ENCODE results near the gene UST.

The UST gene

GRCh38 chr6:148836751-148837150, 89.9 kb downstream of the UST start:
- TF ChIP-seq, protein P1, sequence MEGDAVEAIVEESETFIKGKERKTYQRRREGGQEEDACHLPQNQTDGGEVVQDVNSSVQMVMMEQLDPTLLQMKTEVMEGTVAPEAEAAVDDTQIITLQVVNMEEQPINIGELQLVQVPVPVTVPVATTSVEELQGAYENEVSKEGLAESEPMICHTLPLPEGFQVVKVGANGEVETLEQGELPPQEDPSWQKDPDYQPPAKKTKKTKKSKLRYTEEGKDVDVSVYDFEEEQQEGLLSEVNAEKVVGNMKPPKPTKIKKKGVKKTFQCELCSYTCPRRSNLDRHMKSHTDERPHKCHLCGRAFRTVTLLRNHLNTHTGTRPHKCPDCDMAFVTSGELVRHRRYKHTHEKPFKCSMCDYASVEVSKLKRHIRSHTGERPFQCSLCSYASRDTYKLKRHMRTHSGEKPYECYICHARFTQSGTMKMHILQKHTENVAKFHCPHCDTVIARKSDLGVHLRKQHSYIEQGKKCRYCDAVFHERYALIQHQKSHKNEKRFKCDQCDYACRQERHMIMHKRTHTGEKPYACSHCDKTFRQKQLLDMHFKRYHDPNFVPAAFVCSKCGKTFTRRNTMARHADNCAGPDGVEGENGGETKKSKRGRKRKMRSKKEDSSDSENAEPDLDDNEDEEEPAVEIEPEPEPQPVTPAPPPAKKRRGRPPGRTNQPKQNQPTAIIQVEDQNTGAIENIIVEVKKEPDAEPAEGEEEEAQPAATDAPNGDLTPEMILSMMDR (IDR thresholded peaks at IDR 0.05; ENCODE audit: extremely low read depth, missing control alignments), result no peak
- no peak for DNase-seq (ENCODE audit: low spot score)

DNA sequence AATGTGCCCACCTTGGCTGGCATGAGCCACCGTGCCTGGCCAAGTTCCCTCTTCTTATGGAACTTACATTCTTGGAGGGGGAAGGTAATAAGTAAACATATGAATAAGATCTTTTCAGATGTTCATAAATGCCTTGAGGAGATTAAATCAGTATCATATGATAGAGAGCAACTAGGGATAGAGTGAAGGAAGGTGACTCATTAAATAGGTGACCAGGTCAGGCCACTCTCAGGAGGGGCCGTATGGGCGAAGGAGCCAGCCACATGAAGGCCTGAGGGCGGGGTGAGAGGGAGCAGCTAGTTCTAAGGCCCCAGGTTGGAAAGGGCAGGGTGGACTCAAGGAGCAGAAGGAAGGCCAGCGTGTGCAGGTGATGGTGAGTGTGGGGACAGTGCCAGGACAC, 91.1 kb downstream of the UST start:
- TF ChIP-seq, protein P1 (IDR thresholded peaks at IDR 0.05; ENCODE audit: extremely low read depth, missing control alignments), result no peak
- no peak for DNase-seq (ENCODE audit: low spot score)

GRCh38 chr6:148839044-148839443, 92.2 kb downstream of the UST start:
- TF ChIP-seq, protein P1 (IDR thresholded peaks at IDR 0.05; ENCODE audit: extremely low read depth, missing control alignments), result no peak

DNA sequence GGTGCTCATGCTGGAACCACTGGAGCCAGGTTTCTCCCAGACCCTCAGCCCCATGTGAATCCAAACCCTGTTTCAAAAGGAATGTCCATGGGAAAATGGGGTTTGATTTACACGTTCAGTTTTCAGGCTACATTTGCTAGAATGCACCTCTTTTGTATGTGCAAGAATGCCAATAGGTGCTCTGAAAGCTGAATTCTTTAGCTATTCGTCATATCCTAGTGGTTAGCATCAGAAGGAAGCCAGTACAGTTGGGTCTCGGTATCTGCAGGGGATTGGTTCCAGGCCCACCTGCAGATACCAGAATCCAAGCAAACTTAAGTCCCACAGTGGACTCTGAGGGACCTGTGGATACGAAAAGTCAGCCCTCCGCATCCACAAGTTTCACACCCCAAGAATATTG, 93.4 kb downstream of the UST start:
- no peak for DNase-seq (ENCODE audit: low spot score)
- TF ChIP-seq, protein P1 (IDR thresholded peaks at IDR 0.05; ENCODE audit: extremely low read depth, missing control alignments), result no peak

More at GRCh38 chr6:148839044-148839443, 92.2 kb downstream of the UST start:
- DNase-seq (ENCODE audit: low spot score), result no peak

DNA sequence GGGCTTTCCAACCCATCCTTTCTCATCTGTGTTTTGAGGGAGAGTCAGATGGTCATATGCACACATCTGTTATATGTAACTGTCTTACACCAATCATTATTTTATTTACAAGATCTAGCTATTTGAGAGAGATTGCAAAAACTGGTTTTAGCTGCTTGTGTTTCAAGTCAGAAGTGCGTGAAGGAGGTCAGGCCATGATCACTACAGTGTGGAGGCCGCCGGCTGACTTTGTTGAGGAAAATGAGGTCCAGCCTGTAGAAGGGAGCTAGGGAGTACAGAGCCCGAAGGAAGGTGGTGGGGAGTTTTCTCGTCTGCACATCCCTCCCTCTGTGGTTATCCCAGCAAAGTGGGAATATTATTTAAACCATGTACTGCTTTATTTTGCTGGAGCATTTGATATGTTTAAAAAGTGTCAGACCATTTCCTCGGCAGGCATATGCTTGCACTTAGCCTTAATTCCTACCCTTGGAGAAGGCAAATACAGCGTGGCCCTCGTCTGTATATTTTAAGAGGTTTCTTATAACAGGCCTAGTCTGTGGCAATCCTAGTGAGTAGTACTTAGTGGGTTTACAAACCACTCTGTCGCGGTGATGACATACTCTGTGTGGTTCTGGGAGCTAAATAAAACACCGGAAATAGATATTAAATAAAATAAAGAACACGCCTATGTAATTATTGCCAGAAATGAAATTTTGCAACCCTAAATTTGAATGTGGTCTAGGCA, 95.6 kb downstream of the UST start:
- TF ChIP-seq, protein P1 (IDR thresholded peaks at IDR 0.05; ENCODE audit: extremely low read depth, missing control alignments), result no peak
- DNase-seq (ENCODE audit: low spot score), result no peak

DNA sequence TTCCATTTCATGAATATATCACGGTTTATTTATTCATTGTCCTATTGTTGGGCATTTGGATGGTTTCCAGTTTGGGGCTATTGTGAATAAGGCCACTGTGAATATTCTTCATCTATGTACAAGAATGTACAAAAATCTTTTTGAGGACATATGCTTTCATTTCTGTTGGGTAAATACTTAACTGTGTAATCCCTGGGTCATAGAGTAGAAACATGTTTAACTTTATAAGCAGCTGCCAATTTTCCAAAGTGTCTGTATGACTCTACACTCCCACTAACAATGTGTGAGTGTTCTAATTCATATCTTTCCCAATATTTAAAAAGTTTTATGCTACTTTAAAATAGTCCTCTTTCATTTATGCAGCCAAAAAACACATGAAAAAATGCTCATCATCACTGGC, 98.6 kb downstream of the UST start:
- DNase-seq (ENCODE audit: low spot score), result no peak
- TF ChIP-seq, protein P1 (IDR thresholded peaks at IDR 0.05; ENCODE audit: extremely low read depth, missing control alignments), result no peak

DNA sequence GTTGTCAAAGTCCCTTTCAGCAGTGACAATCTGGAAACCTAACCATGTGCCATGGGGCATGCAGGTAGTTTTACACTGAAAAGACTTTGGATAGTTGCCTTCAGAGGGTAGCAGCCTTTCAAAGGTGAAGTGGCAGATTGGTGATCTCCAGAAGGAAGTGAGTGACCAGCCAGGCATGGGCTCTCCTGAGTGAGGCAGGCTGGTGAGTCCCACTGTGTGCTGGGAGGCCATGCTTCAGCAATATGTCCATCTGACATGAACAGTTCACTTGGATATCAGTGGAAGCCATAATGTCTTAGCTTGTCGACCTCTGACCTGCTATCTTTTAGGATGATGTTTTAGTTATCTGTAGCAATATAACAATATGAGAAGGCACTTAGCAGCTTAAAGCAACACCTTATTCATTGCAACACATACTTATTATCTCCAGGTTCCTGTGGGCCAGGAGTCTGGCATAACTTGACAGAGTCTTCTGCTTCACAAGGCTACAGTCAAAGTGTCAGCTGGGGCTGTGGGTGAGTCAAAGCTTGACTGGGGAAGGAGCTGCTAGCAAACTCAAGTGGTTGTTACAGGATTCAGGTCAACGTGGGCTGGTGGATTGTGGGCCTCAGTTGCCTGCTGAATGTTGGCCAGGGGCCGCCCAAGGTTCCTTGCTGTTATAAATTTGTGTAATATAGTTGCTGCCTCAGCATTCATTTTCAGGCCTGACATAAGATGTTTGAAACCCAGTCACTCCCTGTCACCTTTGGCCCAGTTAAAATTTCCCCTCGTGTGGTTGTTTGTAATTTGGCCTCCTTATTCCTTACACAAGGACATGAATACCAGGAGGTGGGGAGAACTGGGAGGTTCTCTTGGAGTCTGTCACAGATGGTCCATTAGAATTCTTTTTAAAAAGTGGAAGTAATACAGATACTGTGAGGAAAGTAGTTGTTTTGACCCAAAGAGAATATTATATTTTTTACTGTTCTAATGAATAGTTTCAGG, 100.2 kb downstream of the UST start:
- no peak for DNase-seq (ENCODE audit: low spot score)

More for the DNA sequence above, 100.2 kb downstream of the UST start:
- TF ChIP-seq, protein P1 (IDR thresholded peaks at IDR 0.05; ENCODE audit: extremely low read depth, missing control alignments), result no peak

Measured in GM20000 (cell line).